Colonic mucosa (tissue), 4 donors: Measurements from ENCODE around the gene CNPPD1. TPM values are rescaled to one million over a fixed set of nuclear protein-coding genes. Genes with fewer than 3 reads are reported as not detected.

Experiments
- DNase-seq: peaks from one replicate; pipeline ENCODE4 v3.0.0-alpha.2; 2020
- H3K27ac ChIP-seq: fragments of 200-600 bp; one replicate; pipeline ENCODE4 v1.8.0; 2021
- H3K27me3 ChIP-seq: fragments of 200-600 bp; one replicate; pipeline ENCODE4 v1.8.0; 2021
- H3K36me3 ChIP-seq: fragments of 200-600 bp; one replicate; pipeline ENCODE4 v1.8.0; 2021
- H3K4me1 ChIP-seq: fragments of 200-600 bp; one replicate; pipeline ENCODE4 v1.8.0; 2021; ENCODE audit warnings: mild to moderate bottlenecking
- H3K4me3 ChIP-seq: fragments of 200-600 bp; one replicate; pipeline ENCODE4 v1.8.0; 2021
- H3K9ac ChIP-seq, 2 donors: one replicate each; pipeline ENCODE4 v1.7.0; 2013; ENCODE audit warnings: control low read depth in 2 of 2, low read depth in 2 of 2, low read length in 2 of 2
- H3K9me3 ChIP-seq: fragments of 200-600 bp; one replicate; pipeline ENCODE4 v1.8.0; 2021
- CTCF ChIP-seq: fragments of 200-600 bp; IDR thresholded peaks from one replicate; pipeline ENCODE4 v1.8.0; 2022; ENCODE audit warnings: antibody characterized with exemption, mild to moderate bottlenecking
- intact Hi-C: fragments of 100-400 bp; cut with DNase I; formaldehyde crosslinking; loops from one replicate; pipeline ENCODE4 v1.14.1; 2022
- total RNA-seq, 2 donors: library from RNA; stranded (reverse); fragmentation: NEBNext Ultra II Directional in 1 of 2; extraction: Animal tissue kit (Norgen Biotek cat#: 25700) in 1 of 2; gene quantifications; one replicate each; pipeline ENCODE4 v1.2.1, GENCODE V29; 2021
- donor health status: healthy.
- donor health status: DM: no; HTN: no; CAD: no.
- donor health status: DM: no; HTN: no; CAD: no.

Gene CNPPD1
- total RNA-seq, 2 donors from 2014 or later: 80.7 to 98.2 TPM

DNA sequence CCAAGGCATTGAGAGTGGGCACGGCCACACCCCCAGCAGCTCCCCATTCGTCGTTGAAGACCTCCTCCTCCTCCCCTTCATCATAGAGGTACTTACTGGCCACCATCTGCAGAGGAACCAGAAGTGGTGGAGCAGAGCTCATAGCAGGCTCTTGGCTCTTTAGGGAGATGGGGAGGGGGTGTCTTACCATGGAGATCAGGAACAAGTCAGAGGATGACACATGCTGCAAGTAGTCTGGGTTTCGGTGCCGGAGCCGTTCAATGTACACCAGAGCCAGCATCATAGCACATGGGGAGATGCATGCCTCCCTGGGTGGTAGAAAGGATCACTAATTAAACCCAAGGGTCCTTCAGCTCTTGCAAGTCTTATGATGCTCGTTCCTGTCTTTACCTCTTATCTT, 1.9 kb downstream of the CNPPD1 start:
- H3K4me3 ChIP-seq: no peak overlapping the region
- H3K9me3 ChIP-seq: no peaks in the 10 kb centered on the region
- no peak for TF ChIP-seq CTCF
- H3K27ac ChIP-seq: no peak overlapping the region
- H3K4me1 ChIP-seq: peaks cover 8% of the 10 kb centered on the region
- no peak for DNase-seq
- H3K36me3 ChIP-seq: peaks cover 11% of the 10 kb centered on the region
- intact Hi-C loops: loop anchor here (5.0 kb wide), 1 partner anchor 42 kb away; the partner anchor contains the start of gene ABCB6
- peak overlapping the region in 1 of 2 donors; percentile 48 for H3K9ac ChIP-seq
- no peaks in the 10 kb centered on the region for H3K27me3 ChIP-seq

DNA sequence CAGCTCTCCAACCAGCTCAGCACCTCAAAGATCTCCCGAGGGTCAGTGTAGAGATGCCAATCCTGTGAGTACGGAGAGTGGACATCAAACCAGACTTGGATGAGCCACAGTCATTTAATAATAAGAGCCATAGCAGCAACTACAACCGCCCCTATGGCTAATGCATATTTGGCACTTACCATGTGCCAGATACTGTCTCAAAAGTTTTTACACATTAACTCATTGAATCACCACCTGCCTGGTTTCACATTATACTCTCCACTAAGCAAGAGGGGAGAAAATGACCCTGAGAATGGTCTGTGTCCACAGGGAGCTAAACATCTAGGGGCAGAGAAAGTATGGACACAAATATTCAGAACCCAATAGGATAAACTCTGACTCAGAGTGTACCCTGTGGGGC, 2.6 kb downstream of the CNPPD1 start:
- Histone ChIP-seq H3K27me3 (no peaks in the 10 kb centered on the region), H3K4me1 (peaks cover 8% of the 10 kb centered on the region), H3K27ac (no peak overlapping the region), H3K36me3 (peaks cover 11% of the 10 kb centered on the region), H3K4me3 (no peak overlapping the region), H3K9me3 (no peaks in the 10 kb centered on the region), H3K9ac (no peak overlapping the region)
- intact Hi-C loops: loop anchor here (5.0 kb wide), 1 partner anchor 43 kb away; the partner anchor contains the start of gene ABCB6
- no peak for TF ChIP-seq CTCF
- no peak for DNase-seq

- H3K9ac ChIP-seq: no peak overlapping the region
- H3K4me1 ChIP-seq: peaks cover 8% of the 10 kb centered on the region
- no peak overlapping the region for H3K27ac ChIP-seq
- TF ChIP-seq CTCF: no peak
- no peaks in the 10 kb centered on the region for H3K27me3 ChIP-seq
- H3K9me3 ChIP-seq: no peaks in the 10 kb centered on the region
- H3K36me3 ChIP-seq: peaks cover 11% of the 10 kb centered on the region
- DNase-seq: no peak
- intact Hi-C loops: loop anchor here (5.0 kb wide), 1 partner anchor 44 kb away; the partner anchor contains the start of gene ABCB6
- no peak overlapping the region for H3K4me3 ChIP-seq
These were observed 3.5 kb downstream of the CNPPD1 start for GRCh38 chr2:219173176-219173575.

DNA sequence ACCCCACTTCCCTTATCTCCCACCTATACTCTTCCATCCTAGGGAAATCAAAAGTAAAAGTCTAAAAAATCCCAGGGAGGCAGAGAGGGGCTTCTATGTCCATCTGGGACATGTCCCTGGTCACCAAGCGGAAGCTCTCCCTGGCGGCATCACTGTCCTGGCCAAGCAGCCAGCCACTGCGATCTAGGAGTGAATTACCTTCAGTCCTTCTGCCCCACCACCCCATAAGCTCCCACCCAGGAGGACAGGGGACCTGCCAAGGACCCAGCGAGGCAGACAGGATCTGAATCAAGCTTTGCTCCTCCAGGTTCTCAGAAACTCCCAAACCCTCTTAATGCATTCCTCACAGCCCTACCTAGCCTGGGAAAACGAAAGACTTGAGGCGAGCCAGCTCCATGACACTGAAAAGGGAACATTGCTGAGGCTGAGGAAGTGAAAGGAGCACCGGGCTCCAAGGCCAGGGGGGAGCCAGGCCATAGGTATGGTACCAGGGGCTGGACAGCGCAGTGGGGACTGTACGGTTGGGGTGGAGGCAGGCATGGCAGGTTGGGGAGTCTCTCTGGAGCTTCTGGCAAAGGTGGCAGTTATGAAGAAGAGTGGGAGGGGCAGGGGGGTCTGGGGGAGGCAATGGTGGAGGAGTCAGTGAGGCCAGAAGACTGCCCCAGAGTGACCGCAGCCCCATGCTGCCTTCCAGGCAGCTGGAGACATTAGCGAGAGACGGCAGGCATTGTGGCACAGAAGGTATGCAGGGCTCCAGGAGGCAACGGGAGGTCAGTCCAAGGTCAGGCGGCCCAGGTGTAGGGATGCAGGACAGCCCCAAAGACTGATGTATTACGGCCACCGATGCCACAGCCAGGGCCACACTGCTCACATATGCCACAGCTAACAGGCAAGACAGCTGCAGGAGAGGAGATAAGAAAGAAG, 4.2 kb downstream of the CNPPD1 start:
- no peak overlapping the region for H3K27ac ChIP-seq
- intact Hi-C loops: loop anchor here (5.0 kb wide), 1 partner anchor 45 kb away; the partner anchor contains the start of gene ABCB6

GRCh38 chr2:219171231-219171651, 5.5 kb downstream of the CNPPD1 start:
- Histone ChIP-seq H3K36me3 (peaks cover 11% of the 10 kb centered on the region), H3K9me3 (no peaks in the 10 kb centered on the region), H3K9ac (no peak overlapping the region), H3K4me1 (peaks cover 8% of the 10 kb centered on the region), H3K27me3 (no peaks in the 10 kb centered on the region), H3K27ac (peak overlapping the region; percentile 12), H3K4me3 (no peak overlapping the region)
- intact Hi-C loops: loop anchor here (5.0 kb wide), 1 partner anchor 46 kb away; the partner anchor contains the start of gene ABCB6
- peak; percentile 71 for TF ChIP-seq CTCF
- peak; percentile 58 for DNase-seq

More for the DNA sequence above, 4.2 kb downstream of the CNPPD1 start:
- DNase-seq: no peak
- Histone ChIP-seq H3K9ac (no peak overlapping the region), H3K27me3 (no peaks in the 10 kb centered on the region), H3K4me3 (no peak overlapping the region), H3K36me3 (peaks cover 11% of the 10 kb centered on the region), H3K9me3 (no peaks in the 10 kb centered on the region), H3K4me1 (peaks cover 8% of the 10 kb centered on the region)
- TF ChIP-seq CTCF: no peak
